Activated CD8-positive, alpha-beta T cell treated with anti-CD3 and anti-CD28 coated beads for 36 hours (primary cell): Measurements from ENCODE around the gene TM9SF1. TPM values are rescaled to one million over a fixed set of nuclear protein-coding genes. Genes with fewer than 3 reads are reported as not detected.

Source experiments
- ATAC-seq: fragments of 200-7000 bp; cut with Tn5 transposase; one replicate; pipeline ENCODE4 v1.10.0; 2021; ENCODE audit warnings: mild to moderate bottlenecking, moderate library complexity
- CTCF ChIA-PET: fragments of 350-600 bp; sonication (Branson Sonifier 250); formaldehyde crosslinking; loops from one replicate; lab custom pipeline; 2021; ENCODE audit warnings: antibody characterized with exemption; lab: Charles Lee
- POLR2A ChIA-PET: fragments of 350-600 bp; sonication (Branson Sonifier 250); formaldehyde crosslinking; loops from one replicate; lab custom pipeline; 2021; ENCODE audit warnings: antibody characterized with exemption; lab: Charles Lee
- DNase-seq: peaks from one replicate; pipeline ENCODE4 v3.0.0-alpha.2; 2020
- H3K27ac Mint-ChIP-seq: one replicate; pipeline ENCODE4 v1.8.0; 2021; ENCODE audit warnings: mild to moderate bottlenecking, mixed read lengths
- H3K27me3 Mint-ChIP-seq: one replicate; pipeline ENCODE4 v1.8.0; 2021; ENCODE audit warnings: mixed read lengths
- H3K36me3 Mint-ChIP-seq: one replicate; pipeline ENCODE4 v1.8.0; 2021; ENCODE audit warnings: low read depth, mixed read lengths
- H3K4me1 Mint-ChIP-seq: one replicate; pipeline ENCODE4 v1.8.0; 2021; ENCODE audit warnings: low read depth, mixed read lengths
- H3K4me3 Mint-ChIP-seq: one replicate; pipeline ENCODE4 v1.8.0; 2021; ENCODE audit warnings: mild to moderate bottlenecking, moderate library complexity, mixed read lengths
- H3K9me3 Mint-ChIP-seq: one replicate; pipeline ENCODE4 v1.8.0; 2021; ENCODE audit warnings: mixed read lengths
- CTCF ChIP-seq: fragments of 200-600 bp; IDR thresholded peaks from one replicate; pipeline ENCODE4 v1.8.0; 2022; ENCODE audit warnings: antibody characterized with exemption, mild to moderate bottlenecking
- intact Hi-C: fragments of 100-400 bp; cut with micrococcal nuclease; formaldehyde crosslinking; loops from one replicate; pipeline ENCODE4 v1.10.0; 2022
- total RNA-seq, 2 experiments: library from RNA; stranded (reverse); gene quantifications; one replicate each; pipeline ENCODE4 v1.2.3, GENCODE V29; 2021

TM9SF1 gene
- total RNA-seq, 2 experiments from 2014 or later, result 16.3 to 18.0 TPM

GRCh38 chr14:24157331-24157730 is 37.9 kb downstream of the TM9SF1 start:
- Mint-ChIP-seq H3K4me3 (no peak overlapping the region), H3K27ac (peak overlapping the region; percentile 65), H3K36me3 (peaks cover 58% of the 10 kb centered on the region), H3K9me3 (no peaks in the 10 kb centered on the region), H3K4me1 (peaks cover 19% of the 10 kb centered on the region), H3K27me3 (no peaks in the 10 kb centered on the region)
- ChIA-PET POLR2A (interaction anchor here (0.8 to 1.2 kb wide), 4 partner anchors 9 to 55 kb away, joined by 3 to 4 read pairs (median 4); partner anchors contain the start of gene CHMP4A), CTCF (no interaction called here)
- DNase-seq (no peak), ATAC-seq (no peak)
- TF ChIP-seq CTCF, result no peak
- intact Hi-C loops, result no loop called here

- Mint-ChIP-seq H3K9me3 (no peaks in the 10 kb centered on the region), H3K27ac (peak overlapping the region; percentile 65), H3K36me3 (peaks cover 56% of the 10 kb centered on the region), H3K4me1 (peaks cover 14% of the 10 kb centered on the region), H3K27me3 (no peaks in the 10 kb centered on the region), H3K4me3 (no peak overlapping the region)
- TF ChIP-seq CTCF, result no peak
- intact Hi-C loops, result no loop called here
- DNase-seq, result no peak
- ATAC-seq, result no peak
- ChIA-PET CTCF (interaction anchor here (1.8 kb wide), 1 partner anchor 67 kb away, joined by 4 read pairs; no protein-coding TSS in a partner anchor), POLR2A (interaction anchor here (0.8 to 1.0 kb wide), 5 partner anchors 8 to 56 kb away, joined by 3 to 4 read pairs (median 3); partner anchors contain the start of gene CHMP4A)
These were observed 38.4 kb downstream of the TM9SF1 start for GRCh38 chr14:24156840-24157239.

GRCh38 chr14:24155100-24155499 is 40.1 kb downstream of the TM9SF1 start:
- POLR2A ChIA-PET, result interaction anchor here (0.6 to 3.1 kb wide), 9 partner anchors 9 to 56 kb away, joined by 3 to 10 read pairs (median 3); partner anchors contain the start of genes IPO4, PSME1, PSME2 and RNF31
- peak overlapping the region; percentile 59 for H3K27ac Mint-ChIP-seq
- peaks cover 11% of the 10 kb centered on the region for H3K4me1 Mint-ChIP-seq
- DNase-seq (no peak), ATAC-seq (no peak)
- intact Hi-C loops, result no loop called here
- peaks cover 53% of the 10 kb centered on the region for H3K36me3 Mint-ChIP-seq
- TF ChIP-seq CTCF, result no peak
- H3K4me3 Mint-ChIP-seq, result no peak overlapping the region
- H3K27me3 Mint-ChIP-seq, result no peaks in the 10 kb centered on the region
- CTCF ChIA-PET, result interaction anchor here (1.1 to 1.8 kb wide), 4 partner anchors 9 to 97 kb away, joined by 3 to 4 read pairs (median 4); no protein-coding TSS in a partner anchor
- H3K9me3 Mint-ChIP-seq, result no peaks in the 10 kb centered on the region

GRCh38 chr14:24151404-24152080 is 43.7 kb downstream of the TM9SF1 start:
- ChIA-PET CTCF (interaction anchor here (0.8 to 8.0 kb wide), 3 partner anchors 9 to 32 kb away, joined by 3 to 91 read pairs (median 3); partner anchors contain the start of genes IRF9 and PSME1), POLR2A (interaction anchor here (0.6 to 10.7 kb wide), 9 partner anchors 11 to 157 kb away, joined by 3 to 178 read pairs (median 3); partner anchors contain the start of genes GMPR2, IRF9 and PSME1)
- intact Hi-C loops, result no loop called here
- Mint-ChIP-seq H3K27me3 (no peaks in the 10 kb centered on the region), H3K4me3 (no peak overlapping the region), H3K27ac (no peak overlapping the region), H3K9me3 (no peaks in the 10 kb centered on the region), H3K36me3 (peaks cover 57% of the 10 kb centered on the region), H3K4me1 (peaks cover 25% of the 10 kb centered on the region)
- TF ChIP-seq CTCF, result no peak
- ATAC-seq (no peak), DNase-seq (no peak)
